Measurements from ENCODE around the gene RPS15.

The RPS15 gene

DNA sequence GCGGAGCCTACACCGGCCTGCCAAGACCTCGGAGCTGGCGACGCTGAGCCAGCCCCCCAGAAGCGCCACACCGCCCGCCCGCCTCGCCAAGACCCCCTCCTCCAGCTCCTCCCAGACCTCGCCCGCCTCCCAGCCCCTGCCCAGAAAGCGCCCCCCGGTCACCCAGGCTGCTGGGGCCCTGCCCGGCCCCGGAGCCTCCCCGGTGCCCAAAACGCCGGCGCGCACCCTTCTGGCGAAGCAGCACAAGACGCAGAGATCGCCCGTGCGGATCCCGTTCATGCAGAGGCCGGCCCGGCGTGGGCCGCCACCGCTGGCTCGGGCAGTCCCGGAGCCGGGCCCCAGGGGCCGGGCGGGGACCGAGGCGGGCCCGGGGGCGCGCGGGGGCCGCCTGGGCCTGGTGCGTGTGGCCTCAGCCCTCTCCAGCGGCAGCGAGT, 30.6 kb downstream of the RPS15 start:
- no peaks in the 10 kb centered on the region for H3K9me2 ChIP-seq (replicated peaks; ENCODE audit: insufficient read depth, low read length)
- H3K36me3 ChIP-seq (replicated peaks; ENCODE audit: insufficient read depth, low read length): no peaks in the 10 kb centered on the region
- H3K79me2 ChIP-seq (ENCODE audit: low read length): no peaks in the 10 kb centered on the region
- H3K9me3 ChIP-seq (replicated peaks; ENCODE audit: insufficient read depth, low read length): no peaks in the 10 kb centered on the region
- no peak overlapping the region for H3K4me3 ChIP-seq (ENCODE audit: low read length)
- no peak overlapping the region for H2AFZ ChIP-seq (ENCODE audit: low read length)
- no peak overlapping the region for H3K9ac ChIP-seq (ENCODE audit: low read length)
- H3K4me1 ChIP-seq (ENCODE audit: low read length): peaks cover 14% of the 10 kb centered on the region; the same call in 1 of the 2 replicates
- no peak overlapping the region for H3K4me2 ChIP-seq (ENCODE audit: low read depth, low read length)
- peaks cover 14% of the 10 kb centered on the region for H4K20me1 ChIP-seq (ENCODE audit: insufficient read depth, low read length)
- peaks cover 40% of the 10 kb centered on the region for H3K27me3 ChIP-seq (replicated peaks; ENCODE audit: insufficient read depth, low read length)
- DNase-seq: no peak
- H3F3A ChIP-seq (ENCODE audit: insufficient read depth, low read length): peaks cover 9% of the 10 kb centered on the region; the same call in 1 of the 2 replicates
- no peak for TF ChIP-seq EZH2phosphoT487 (IDR thresholded peaks at IDR 0.05; ENCODE audit: low read length)
- TF ChIP-seq, protein P1, sequence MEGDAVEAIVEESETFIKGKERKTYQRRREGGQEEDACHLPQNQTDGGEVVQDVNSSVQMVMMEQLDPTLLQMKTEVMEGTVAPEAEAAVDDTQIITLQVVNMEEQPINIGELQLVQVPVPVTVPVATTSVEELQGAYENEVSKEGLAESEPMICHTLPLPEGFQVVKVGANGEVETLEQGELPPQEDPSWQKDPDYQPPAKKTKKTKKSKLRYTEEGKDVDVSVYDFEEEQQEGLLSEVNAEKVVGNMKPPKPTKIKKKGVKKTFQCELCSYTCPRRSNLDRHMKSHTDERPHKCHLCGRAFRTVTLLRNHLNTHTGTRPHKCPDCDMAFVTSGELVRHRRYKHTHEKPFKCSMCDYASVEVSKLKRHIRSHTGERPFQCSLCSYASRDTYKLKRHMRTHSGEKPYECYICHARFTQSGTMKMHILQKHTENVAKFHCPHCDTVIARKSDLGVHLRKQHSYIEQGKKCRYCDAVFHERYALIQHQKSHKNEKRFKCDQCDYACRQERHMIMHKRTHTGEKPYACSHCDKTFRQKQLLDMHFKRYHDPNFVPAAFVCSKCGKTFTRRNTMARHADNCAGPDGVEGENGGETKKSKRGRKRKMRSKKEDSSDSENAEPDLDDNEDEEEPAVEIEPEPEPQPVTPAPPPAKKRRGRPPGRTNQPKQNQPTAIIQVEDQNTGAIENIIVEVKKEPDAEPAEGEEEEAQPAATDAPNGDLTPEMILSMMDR (IDR thresholded peaks at IDR 0.05; ENCODE audit: low read length): no peak
- TF ChIP-seq EZH2 (optimal IDR thresholded peaks at IDR 0.05; ENCODE audit: low read depth, low read length): no peak
- H3K27ac ChIP-seq (ENCODE audit: low read length): no peak overlapping the region

DNA sequence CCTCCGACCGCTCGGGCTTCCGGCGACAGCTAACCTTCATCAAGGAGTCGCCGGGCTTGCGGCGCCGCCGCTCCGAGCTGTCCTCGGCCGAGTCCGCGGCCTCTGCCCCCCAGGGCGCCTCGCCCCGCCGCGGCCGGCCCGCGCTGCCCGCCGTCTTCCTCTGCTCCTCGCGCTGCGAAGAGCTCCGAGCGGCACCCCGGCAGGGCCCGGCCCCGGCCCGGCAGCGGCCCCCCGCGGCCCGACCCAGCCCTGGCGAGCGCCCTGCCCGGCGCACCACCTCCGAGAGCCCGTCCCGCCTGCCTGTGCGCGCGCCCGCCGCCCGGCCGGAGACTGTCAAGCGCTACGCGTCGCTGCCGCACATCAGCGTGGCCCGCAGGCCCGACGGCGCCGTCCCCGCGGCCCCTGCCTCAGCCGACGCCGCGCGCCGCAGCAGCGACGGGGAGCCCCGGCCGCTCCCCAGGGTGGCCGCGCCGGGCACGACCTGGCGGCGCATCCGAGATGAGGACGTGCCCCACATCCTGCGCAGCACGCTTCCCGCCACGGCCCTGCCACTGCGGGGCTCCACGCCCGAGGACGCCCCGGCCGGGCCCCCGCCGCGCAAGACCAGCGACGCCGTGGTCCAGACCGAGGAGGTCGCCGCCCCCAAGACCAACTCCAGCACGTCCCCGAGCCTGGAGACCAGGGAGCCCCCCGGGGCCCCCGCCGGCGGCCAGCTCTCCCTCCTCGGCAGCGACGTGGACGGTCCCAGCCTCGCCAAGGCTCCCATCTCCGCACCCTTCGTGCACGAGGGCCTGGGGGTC, 31.3 kb downstream of the RPS15 start:
- no peak overlapping the region for H3K9ac ChIP-seq (ENCODE audit: low read length)
- peaks cover 9% of the 10 kb centered on the region; the same call in 1 of the 2 replicates for H3F3A ChIP-seq (ENCODE audit: insufficient read depth, low read length)
- DNase-seq: no peak
- peak overlapping the region; percentile 65; the same call in 1 of the 2 replicates for H3K4me2 ChIP-seq (ENCODE audit: low read depth, low read length)
- TF ChIP-seq EZH2 (optimal IDR thresholded peaks at IDR 0.05; ENCODE audit: low read depth, low read length) (no peak), EZH2phosphoT487 (IDR thresholded peaks at IDR 0.05; ENCODE audit: low read length) (no peak)
- TF ChIP-seq, protein P1 (IDR thresholded peaks at IDR 0.05; ENCODE audit: low read length): no peak
- no peaks in the 10 kb centered on the region for H3K9me3 ChIP-seq (replicated peaks; ENCODE audit: insufficient read depth, low read length)
- H3K27ac ChIP-seq (ENCODE audit: low read length): no peak overlapping the region
- peaks cover 14% of the 10 kb centered on the region; the same call in 1 of the 2 replicates for H3K4me1 ChIP-seq (ENCODE audit: low read length)
- no peaks in the 10 kb centered on the region for H3K79me2 ChIP-seq (ENCODE audit: low read length)
- no peak overlapping the region for H2AFZ ChIP-seq (ENCODE audit: low read length)
- peaks cover 40% of the 10 kb centered on the region for H3K27me3 ChIP-seq (replicated peaks; ENCODE audit: insufficient read depth, low read length)
- 0 out of 2 replicates have a peak overlapping the region, but pooled peaks have one; percentile 39 for H3K4me3 ChIP-seq (ENCODE audit: low read length)
- no peaks in the 10 kb centered on the region for H3K9me2 ChIP-seq (replicated peaks; ENCODE audit: insufficient read depth, low read length)
- no peaks in the 10 kb centered on the region for H3K36me3 ChIP-seq (replicated peaks; ENCODE audit: insufficient read depth, low read length)
- peaks cover 14% of the 10 kb centered on the region for H4K20me1 ChIP-seq (ENCODE audit: insufficient read depth, low read length)

GRCh38 chr19:1470055-1470304, 31.8 kb downstream of the RPS15 start:
- H3K9me2 ChIP-seq (replicated peaks; ENCODE audit: insufficient read depth, low read length): no peaks in the 10 kb centered on the region
- peaks cover 40% of the 10 kb centered on the region for H3K27me3 ChIP-seq (replicated peaks; ENCODE audit: insufficient read depth, low read length)
- H3K36me3 ChIP-seq (replicated peaks; ENCODE audit: insufficient read depth, low read length): no peaks in the 10 kb centered on the region
- H3K9me3 ChIP-seq (replicated peaks; ENCODE audit: insufficient read depth, low read length): no peaks in the 10 kb centered on the region
- H3K9ac ChIP-seq (ENCODE audit: low read length): no peak overlapping the region
- H3F3A ChIP-seq (ENCODE audit: insufficient read depth, low read length): peaks cover 9% of the 10 kb centered on the region; the same call in 1 of the 2 replicates
- H3K27ac ChIP-seq (ENCODE audit: low read length): no peak overlapping the region
- DNase-seq: no peak
- TF ChIP-seq EZH2phosphoT487 (IDR thresholded peaks at IDR 0.05; ENCODE audit: low read length): no peak
- TF ChIP-seq, protein P1 (IDR thresholded peaks at IDR 0.05; ENCODE audit: low read length): no peak
- TF ChIP-seq EZH2 (optimal IDR thresholded peaks at IDR 0.05; ENCODE audit: low read depth, low read length): no peak
- no peak overlapping the region for H2AFZ ChIP-seq (ENCODE audit: low read length)
- peak overlapping the region; percentile 39; the same call in 1 of the 2 replicates for H3K4me3 ChIP-seq (ENCODE audit: low read length)
- peak overlapping the region; percentile 65; the same call in 1 of the 2 replicates for H3K4me2 ChIP-seq (ENCODE audit: low read depth, low read length)
- 0 out of 2 replicates have a peak, but pooled peaks cover under 1% of the 10 kb centered on the region for H3K79me2 ChIP-seq (ENCODE audit: low read length)
- H4K20me1 ChIP-seq (ENCODE audit: insufficient read depth, low read length): peaks cover 14% of the 10 kb centered on the region
- peaks cover 14% of the 10 kb centered on the region; the same call in 1 of the 2 replicates for H3K4me1 ChIP-seq (ENCODE audit: low read length)

All from MM.1S (cell line).